ENCODE results near the gene NEURL3.

- TF ChIP-seq CTCF (IDR thresholded peaks at IDR 0.05) (no peak), POLR2A (IDR thresholded peaks at IDR 0.05) (no peak)
These were observed 17.4 kb upstream of the NEURL3 start for GRCh38 chr2:96522304-96523203.

Measured in testis (tissue), 2 donors.